ENCODE data around the gene CYSTM1.
"Not testable (repeated sequence)": the region's sequence is repeated elsewhere in the genome, so short reads cannot be mapped to it uniquely, and the experiment has no call there.

Gene CYSTM1

DNA sequence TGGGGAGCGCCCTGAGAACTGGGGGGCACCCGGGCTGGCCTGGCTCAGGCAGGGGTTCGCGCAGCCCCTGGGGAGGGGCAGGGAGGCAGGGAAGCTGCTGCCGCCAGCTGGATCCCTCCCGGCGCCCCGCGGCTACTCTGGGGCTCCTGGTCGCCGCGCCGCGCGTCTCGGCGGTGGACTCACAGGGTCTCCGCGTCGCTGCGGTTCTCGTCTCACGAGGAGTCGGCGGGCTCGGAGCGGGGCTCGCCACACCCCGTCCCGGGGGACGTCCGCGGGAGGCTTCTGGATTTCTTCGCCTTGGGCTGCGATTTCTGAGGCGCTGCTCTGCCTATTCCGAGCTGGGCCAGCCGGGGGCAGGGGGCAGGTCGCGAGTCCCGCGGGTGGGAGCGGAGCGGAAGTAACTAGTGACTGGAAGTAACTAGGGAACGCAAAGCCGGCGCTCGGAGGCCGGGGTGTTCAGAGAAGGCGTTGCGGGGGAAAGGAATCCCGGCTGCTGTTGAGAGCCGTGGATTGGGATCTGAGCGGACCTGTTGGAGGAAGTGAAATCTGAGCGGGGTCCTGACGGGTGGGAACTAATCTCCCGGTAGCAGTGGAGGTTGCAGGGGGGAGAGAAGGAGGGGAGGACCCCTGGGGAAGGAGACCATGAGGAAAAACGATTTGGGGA is 511 bp downstream of the CYSTM1 start:
- peak in 45 of 58 donors; percentile 20 to 73 (median 51) for DNase-seq

- no peak for DNase-seq
Observed at GRCh38 chr5:140176031-140176387, 1.0 kb downstream of the CYSTM1 start.

DNA sequence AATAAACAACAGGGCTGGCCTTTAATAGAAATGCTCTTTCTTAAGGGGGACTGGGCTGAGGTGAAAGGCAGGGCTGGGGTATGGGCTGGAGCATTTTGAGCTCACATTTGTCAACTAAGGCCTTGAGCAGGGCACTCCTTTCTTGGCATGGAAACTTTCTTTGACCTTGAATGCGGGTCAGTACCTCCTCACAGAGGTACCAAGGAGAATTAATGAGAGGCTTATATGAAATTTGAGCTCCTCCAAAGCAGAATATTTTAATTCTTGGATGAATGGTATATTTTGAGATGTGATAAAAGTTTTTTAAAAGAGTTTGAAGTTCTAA is 3.1 kb downstream of the CYSTM1 start:
- DNase-seq, result peak in 3 of 58 donors; percentile 14 to 57 (median 22)

DNA sequence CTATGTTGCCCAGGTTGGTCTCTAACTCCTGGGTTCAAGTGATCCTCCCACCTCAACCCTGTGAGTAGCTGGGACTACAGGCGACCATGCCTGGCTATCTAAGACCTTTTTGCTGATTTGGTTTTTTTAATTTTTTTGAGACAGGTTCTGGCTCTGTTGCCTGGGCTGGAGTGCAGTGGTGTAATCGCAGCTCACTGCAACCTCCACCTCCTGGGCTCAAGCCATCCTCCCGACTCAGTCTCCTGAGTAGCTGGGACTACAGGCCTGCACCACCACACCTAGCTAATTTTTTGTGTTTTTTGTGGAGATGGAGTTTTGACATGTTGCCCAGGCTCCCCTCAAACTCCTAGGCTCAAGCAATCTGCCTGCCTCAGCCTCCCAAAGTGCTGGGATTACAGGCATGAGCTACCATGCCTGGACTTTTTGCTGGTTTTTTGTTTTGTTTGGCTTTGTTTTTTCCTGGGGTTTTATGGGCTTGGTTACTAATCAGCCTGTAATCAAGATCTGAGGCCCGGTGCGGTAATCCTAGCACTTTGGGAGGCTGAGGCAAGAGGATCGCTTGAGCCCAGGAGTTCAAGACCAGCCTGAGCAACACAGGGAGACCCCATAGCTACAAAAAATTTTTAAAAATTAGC is 3.6 kb downstream of the CYSTM1 start:
- no peak for DNase-seq

- DNase-seq, result no peak
Observed at GRCh38 chr5:140181002-140181483, 6.1 kb downstream of the CYSTM1 start.

DNA sequence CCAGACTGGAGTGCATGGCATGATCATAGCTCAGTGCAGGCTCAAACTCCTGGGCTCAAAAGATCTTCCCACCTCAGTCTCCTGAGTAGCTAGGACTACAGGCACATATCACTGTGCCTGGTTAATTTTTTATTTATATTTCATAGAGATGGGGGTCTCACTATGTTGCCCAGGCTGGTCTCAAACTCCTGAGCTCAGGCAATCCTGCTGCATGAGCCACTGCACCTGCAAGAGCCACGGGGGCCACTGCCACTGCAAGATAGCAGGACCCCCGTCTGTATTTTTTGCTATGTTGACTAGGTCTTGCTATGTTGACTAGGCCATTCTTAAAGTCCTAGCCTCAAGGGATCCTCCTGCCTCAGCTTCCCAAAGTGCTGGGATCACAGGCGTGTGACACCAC is 6.5 kb downstream of the CYSTM1 start:
- no peak for DNase-seq

DNA sequence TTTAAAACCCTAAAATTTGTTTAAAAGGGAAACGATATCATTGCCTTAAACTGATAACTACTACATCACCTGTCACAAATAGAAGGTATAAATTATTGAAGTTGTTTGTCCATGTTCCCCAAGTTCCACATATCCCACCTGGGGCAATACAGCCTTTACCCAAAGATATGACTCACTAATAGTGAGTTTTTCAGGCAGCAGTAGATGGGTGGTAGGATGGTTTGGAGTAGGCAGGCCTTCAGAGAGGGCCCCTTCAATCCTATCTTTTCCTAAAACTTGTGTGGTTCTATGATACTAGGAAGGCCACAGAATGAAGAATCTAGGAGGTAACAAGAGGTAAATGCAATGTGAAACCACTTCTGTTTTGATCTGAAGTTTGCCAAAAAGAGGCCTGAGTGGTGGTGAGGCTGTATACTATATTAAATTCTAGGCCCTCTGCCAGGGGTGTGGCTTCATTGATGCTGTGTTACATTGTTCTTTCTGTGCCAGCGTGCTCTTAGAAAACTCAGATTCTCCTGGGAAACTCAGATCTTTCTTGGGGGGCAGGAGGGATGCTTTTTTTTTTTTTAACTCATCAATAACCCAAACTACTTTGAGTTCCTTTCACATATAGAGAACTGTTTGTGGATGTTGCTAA is 7.2 kb downstream of the CYSTM1 start:
- no peak for DNase-seq

GRCh38 chr5:140182803-140183367 is 7.9 kb downstream of the CYSTM1 start:
- DNase-seq, result peak in 7 of 58 donors; percentile 10 to 40 (median 12)

- DNase-seq, result no peak
Observed at GRCh38 chr5:140185409-140185808, 10.4 kb downstream of the CYSTM1 start.

- DNase-seq, result no peak
Observed at GRCh38 chr5:140186267-140186671, 11.3 kb downstream of the CYSTM1 start.

DNA sequence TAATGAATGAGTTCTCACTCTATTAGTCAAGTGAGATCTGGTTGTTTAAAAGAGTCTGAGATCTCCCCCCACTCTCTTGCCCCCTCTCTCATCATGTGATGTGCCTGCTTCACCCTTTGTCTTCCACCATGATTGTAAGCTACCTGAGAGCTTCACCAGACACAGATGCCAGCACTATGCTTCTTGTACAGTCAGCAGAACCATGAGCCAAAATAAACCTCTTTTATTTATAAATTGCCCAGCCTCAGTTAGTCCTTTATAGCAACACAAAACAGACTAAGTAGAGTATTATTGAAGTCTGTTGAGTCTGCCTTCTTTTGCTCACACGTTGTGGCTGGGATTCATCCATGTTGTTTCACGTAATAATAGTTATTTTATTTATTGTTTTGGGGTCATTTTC is 14.3 kb downstream of the CYSTM1 start:
- DNase-seq, result no peak

DNA sequence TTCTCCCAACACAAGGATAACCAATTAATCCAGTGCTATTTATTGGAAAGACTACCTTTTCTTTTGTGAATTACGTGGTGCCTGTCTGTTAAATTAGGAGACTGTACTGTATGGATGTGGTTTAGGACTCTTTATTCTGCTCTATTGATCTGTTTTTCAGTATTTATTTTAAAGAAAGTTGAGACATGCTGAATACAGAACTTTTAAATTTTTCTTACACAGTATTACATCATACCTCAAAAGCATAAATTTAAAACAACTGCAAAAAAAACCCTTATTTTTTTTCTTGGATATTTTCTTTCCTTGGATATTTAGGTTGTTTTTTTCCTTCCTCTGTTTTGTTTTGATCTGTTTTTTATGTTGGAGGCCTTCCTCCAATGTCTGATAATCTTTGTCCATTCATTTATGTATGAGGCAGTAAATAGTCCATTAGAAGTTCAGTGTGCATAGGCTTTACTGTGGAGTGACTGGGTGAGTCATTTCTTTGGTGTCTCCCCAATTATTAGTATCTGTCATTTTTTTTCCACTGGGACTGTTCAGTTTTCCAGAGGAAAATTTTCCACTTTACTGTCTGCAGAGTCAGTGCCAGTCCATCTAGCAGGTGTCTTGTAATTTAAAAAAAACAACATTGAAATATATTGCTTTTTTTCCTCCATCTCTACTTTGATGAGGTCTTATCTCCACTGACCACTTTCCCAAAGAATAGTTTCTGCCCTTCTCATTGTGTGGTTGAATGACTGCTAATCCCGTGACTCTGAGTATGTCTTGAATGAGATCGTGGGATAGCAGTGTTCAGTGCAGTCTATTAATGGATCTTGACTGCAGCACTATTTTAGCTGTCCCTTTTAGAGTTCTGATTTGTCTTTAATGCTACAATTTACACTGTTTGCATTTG is 15.2 kb downstream of the CYSTM1 start:
- no peak for DNase-seq

DNA sequence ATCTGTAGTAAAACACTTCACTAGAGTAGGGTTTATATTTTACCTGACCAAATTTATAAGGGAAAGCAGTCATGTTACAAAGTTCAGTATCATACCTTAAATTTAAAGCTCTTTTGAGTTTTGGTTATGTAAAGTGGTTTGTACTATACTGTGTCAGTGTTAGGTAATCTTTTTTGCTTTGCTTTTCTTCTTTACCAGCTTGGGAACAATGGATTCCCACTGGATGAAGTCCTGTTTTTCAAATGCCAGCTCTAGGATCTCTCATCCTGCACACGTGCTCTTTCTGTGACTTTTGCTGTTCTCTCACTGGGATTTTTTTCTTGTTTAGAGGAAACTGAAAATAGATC is 15.9 kb downstream of the CYSTM1 start:
- no peak for DNase-seq

- DNase-seq, result no peak
Observed at GRCh38 chr5:140192715-140193430, 17.9 kb downstream of the CYSTM1 start.

GRCh38 chr5:140194662-140195061 is 19.7 kb downstream of the CYSTM1 start:
- DNase-seq, result no peak

- DNase-seq, result no peak
Observed at GRCh38 chr5:140196115-140196814, 21.3 kb downstream of the CYSTM1 start.

DNA sequence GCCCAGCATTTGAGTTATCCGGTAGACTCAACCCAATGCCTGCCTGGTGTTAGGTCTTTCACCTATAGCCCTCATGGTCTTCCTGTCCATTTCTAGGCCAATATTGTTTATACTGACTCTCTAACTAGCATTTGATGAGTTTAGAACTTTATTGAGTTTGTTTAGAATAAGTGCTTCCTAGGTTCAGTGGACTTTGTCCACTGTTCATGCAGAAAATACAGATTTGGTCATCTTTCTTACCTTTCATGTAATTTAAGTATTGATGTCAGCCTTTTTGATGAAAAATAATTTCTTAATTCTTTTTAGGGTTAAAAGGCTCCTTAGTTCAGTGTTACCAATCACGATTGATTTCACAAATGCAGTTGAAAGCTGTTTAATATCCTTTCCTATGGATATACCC is 22.0 kb downstream of the CYSTM1 start:
- DNase-seq, result no peak

DNA sequence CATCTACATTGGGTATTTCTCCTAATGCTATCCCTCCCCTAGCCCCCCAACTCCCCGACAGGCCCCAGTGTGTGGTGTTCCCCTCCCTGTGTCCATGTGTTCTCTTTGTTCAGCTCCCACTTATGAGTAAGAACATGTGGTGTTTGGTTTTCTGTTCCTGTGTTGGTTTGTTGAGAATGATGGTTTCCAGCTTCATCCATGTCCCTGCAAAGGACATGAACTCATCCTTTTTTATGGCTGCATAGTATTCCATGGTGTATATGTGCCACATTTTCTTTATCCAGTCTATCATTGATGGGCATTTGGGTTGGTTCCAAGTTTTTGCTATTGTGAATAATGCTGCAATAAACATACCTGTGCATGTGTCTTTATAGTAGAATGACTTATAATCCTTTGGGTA is 23.9 kb downstream of the CYSTM1 start:
- not testable (repeated sequence) for DNase-seq

DNA sequence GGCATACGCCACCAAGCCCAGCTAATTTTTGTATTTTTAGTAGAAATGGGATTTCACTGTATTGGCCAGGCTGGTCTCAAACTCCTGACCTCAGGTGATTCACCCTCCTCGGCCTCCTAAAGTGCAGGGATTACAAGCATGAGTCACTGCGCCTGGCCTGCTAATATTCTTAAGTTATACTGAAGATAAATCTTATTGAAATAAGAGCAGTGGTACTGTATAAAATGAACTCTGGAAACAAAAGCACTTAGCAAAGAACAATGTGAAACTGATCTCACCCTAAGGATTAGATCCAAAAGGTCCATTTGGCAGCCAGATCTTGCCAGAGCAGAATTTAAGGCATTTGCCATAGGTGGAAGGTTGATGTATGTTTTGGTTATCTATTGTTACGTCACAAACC is 27.1 kb downstream of the CYSTM1 start:
- no peak for DNase-seq

DNA sequence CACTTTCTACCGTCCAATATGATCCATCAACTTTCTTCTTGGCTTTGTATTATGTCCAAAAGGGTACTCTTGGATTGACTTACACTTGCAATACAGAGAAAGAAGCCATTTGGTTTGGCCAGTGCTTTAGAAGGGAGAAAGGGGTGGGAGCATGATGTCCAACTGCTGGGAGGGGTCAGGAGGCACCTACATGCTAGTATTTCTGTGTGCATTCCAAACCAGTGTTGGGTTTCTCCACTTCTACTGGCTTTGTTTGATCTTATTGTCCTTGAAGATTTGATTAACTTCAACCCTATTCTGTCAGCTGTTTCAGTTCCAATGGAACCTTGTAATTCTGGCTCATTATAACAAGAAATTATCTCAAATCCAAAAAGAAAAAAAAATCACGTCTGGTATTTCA is 27.6 kb downstream of the CYSTM1 start:
- DNase-seq, result no peak
